ENCODE measurements around the gene GPC6.

The GPC6 gene

DNA sequence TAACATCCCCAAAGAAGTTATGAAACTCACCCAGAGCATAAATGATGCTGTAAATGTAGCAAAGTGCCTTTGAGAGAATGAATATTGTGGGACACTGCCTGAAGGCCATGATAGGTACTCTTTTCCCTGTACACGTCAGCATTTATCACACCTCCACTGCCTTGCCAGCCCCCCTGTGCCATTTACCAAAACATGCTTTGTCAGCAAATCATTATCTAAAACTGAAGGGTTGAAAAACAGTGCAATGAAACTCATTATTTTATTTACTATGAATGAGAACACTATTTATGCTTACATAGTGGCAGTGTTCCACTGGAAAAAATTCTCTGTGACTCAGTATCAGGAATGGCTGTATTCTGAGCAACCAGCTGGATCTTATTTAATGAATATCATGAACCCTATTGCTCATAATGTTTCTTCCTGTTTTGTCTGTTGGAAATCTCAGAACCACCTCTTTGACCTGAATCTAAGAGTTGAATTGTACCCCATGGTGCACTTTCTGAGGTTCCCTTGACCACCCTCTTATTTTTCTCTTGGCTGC lies 688.7 kb downstream of the GPC6 start:
- no peak overlapping the region for H3K4me3 ChIP-seq (ENCODE audit: low read length)
- H3K79me1 ChIP-seq (ENCODE audit: low read length): no peaks in the 10 kb centered on the region
- H3K4me2 ChIP-seq (ENCODE audit: low read length): no peak overlapping the region
- no peak overlapping the region for H4K8ac ChIP-seq (ENCODE audit: low read depth, low read length)
- H2BK5ac ChIP-seq (ENCODE audit: low read length): no peak overlapping the region
- H3K56ac ChIP-seq (ENCODE audit: low read length): no peak overlapping the region
- H3K4me1 ChIP-seq (ENCODE audit: control insufficient read depth, low read depth, low read length): no peaks in the 10 kb centered on the region
- H3K27ac ChIP-seq (ENCODE audit: low read depth, low read length): no peak overlapping the region
- H3K23ac ChIP-seq (ENCODE audit: low read length): no peak overlapping the region
- no peak overlapping the region for H2BK120ac ChIP-seq (ENCODE audit: low read depth, low read length)
- H3K4ac ChIP-seq (ENCODE audit: low read depth, low read length): no peak overlapping the region
- no peaks in the 10 kb centered on the region for H3K79me2 ChIP-seq (ENCODE audit: control insufficient read depth, insufficient read depth, low read length)
- H2AK5ac ChIP-seq (ENCODE audit: low read length): no peak overlapping the region
- DNase-seq: no peak
- no CpG with 5 or more reads among the region's 1 CpG for WGBS (ENCODE audit: extremely low coverage, insufficient coverage, low lambda C conversion rate)
- H2BK15ac ChIP-seq (replicated peaks; ENCODE audit: low read depth): no peak overlapping the region
- H4K5ac ChIP-seq (ENCODE audit: low read length): no peak overlapping the region
- no peak overlapping the region for H3K9ac ChIP-seq (ENCODE audit: low read length)
- no peaks in the 10 kb centered on the region for H3K27me3 ChIP-seq (ENCODE audit: insufficient read depth, low read length, poor library complexity)
- H3K18ac ChIP-seq (ENCODE audit: low read length): no peak overlapping the region
- H3K36me3 ChIP-seq (ENCODE audit: control insufficient read depth, insufficient read depth, low read length): no peaks in the 10 kb centered on the region

DNA sequence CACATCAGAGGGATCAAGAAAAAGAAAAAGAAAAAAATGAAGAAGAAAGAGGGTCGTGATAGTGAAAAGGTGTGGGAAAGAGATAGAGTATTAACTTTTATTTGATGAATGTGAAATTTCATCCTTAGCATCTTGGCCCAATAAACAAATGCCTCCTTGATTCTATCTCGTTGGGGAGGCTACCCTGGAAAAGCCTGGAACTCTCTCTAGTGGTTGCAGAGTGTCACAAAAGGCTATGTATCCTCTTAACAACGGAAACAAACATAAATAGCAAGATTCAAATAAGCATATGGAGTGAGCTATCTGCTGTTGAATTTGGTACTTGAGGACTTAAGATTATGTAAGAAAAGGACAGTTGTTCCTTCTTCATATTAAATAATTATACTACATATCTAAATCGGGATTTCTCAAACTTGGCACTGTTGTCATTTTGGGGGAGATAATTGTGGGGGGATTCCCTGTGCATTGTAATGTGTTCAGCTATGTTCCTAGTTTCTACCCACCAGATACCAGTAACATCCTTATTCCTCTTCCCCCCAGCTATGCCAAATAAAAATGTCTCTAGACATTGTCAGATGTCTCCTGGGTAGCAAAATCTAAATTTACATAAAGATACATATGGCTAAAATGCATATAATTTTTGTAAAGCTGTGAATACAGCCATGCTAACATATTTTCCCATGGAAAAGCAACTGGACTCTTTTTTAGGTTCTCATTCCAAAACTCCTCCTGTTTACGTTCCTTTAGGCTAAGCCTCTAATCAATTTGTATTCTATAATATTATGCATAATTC lies 695.7 kb downstream of the GPC6 start:
- H2BK120ac ChIP-seq (ENCODE audit: low read depth, low read length): no peak overlapping the region
- no peak overlapping the region for H3K4me2 ChIP-seq (ENCODE audit: low read length)
- no peak overlapping the region for H3K56ac ChIP-seq (ENCODE audit: low read length)
- H3K27me3 ChIP-seq (ENCODE audit: insufficient read depth, low read length, poor library complexity): no peaks in the 10 kb centered on the region
- no peak overlapping the region for H2BK5ac ChIP-seq (ENCODE audit: low read length)
- 100% methylated on average over 1 of the region's 5 CpGs for WGBS (ENCODE audit: extremely low coverage, insufficient coverage, low lambda C conversion rate)
- H4K8ac ChIP-seq (ENCODE audit: low read depth, low read length): no peak overlapping the region
- H3K23ac ChIP-seq (ENCODE audit: low read length): no peak overlapping the region
- H3K4ac ChIP-seq (ENCODE audit: low read depth, low read length): no peak overlapping the region
- no peak overlapping the region for H3K9ac ChIP-seq (ENCODE audit: low read length)
- no peaks in the 10 kb centered on the region for H3K4me1 ChIP-seq (ENCODE audit: control insufficient read depth, low read depth, low read length)
- H3K4me3 ChIP-seq (ENCODE audit: low read length): no peak overlapping the region
- H3K36me3 ChIP-seq (ENCODE audit: control insufficient read depth, insufficient read depth, low read length): no peaks in the 10 kb centered on the region
- no peak overlapping the region for H2BK15ac ChIP-seq (replicated peaks; ENCODE audit: low read depth)
- H4K5ac ChIP-seq (ENCODE audit: low read length): no peak overlapping the region
- no peak overlapping the region for H3K27ac ChIP-seq (ENCODE audit: low read depth, low read length)
- H3K79me2 ChIP-seq (ENCODE audit: control insufficient read depth, insufficient read depth, low read length): no peaks in the 10 kb centered on the region
- DNase-seq: peak; percentile 8
- H2AK5ac ChIP-seq (ENCODE audit: low read length): no peak overlapping the region
- no peaks in the 10 kb centered on the region for H3K79me1 ChIP-seq (ENCODE audit: low read length)
- no peak overlapping the region for H3K18ac ChIP-seq (ENCODE audit: low read length)

DNA sequence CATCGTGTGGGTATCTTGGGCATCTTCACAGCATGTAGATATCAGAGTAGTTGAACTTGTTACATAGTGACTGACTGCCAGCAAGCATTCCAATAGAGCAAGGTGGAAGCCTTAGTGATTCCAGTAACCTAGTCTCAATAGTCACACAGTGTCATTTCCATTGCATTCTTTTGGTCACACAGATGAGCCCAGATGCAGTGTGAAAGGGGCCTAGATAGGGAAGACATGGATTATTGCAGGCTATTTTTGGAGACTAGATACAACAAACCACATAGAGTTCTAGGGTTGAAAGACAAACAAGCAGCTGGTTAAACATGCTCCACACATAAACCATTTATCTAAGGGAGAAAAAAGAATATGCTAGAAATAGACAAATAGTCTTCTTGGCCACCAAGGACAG lies 699.4 kb downstream of the GPC6 start:
- Histone ChIP-seq H4K8ac (ENCODE audit: low read depth, low read length) (no peak overlapping the region), H2BK5ac (ENCODE audit: low read length) (no peak overlapping the region), H3K27ac (ENCODE audit: low read depth, low read length) (no peak overlapping the region), H3K9ac (ENCODE audit: low read length) (no peak overlapping the region), H3K18ac (ENCODE audit: low read length) (no peak overlapping the region), H4K5ac (ENCODE audit: low read length) (no peak overlapping the region), H3K4me2 (ENCODE audit: low read length) (no peak overlapping the region), H3K4me1 (ENCODE audit: control insufficient read depth, low read depth, low read length) (no peaks in the 10 kb centered on the region), H3K79me2 (ENCODE audit: control insufficient read depth, insufficient read depth, low read length) (no peaks in the 10 kb centered on the region), H3K27me3 (ENCODE audit: insufficient read depth, low read length, poor library complexity) (no peaks in the 10 kb centered on the region), H3K4ac (ENCODE audit: low read depth, low read length) (no peak overlapping the region), H3K79me1 (ENCODE audit: low read length) (no peaks in the 10 kb centered on the region), H3K4me3 (ENCODE audit: low read length) (no peak overlapping the region), H2BK15ac (replicated peaks; ENCODE audit: low read depth) (no peak overlapping the region), H2BK120ac (ENCODE audit: low read depth, low read length) (no peak overlapping the region), H3K23ac (ENCODE audit: low read length) (no peak overlapping the region), H3K36me3 (ENCODE audit: control insufficient read depth, insufficient read depth, low read length) (no peaks in the 10 kb centered on the region), H3K56ac (ENCODE audit: low read length) (no peak overlapping the region), H2AK5ac (ENCODE audit: low read length) (no peak overlapping the region)
- DNase-seq: peak; percentile 21
- WGBS (ENCODE audit: extremely low coverage, insufficient coverage, low lambda C conversion rate): no CpG with 5 or more reads among the region's 1 CpG

DNA sequence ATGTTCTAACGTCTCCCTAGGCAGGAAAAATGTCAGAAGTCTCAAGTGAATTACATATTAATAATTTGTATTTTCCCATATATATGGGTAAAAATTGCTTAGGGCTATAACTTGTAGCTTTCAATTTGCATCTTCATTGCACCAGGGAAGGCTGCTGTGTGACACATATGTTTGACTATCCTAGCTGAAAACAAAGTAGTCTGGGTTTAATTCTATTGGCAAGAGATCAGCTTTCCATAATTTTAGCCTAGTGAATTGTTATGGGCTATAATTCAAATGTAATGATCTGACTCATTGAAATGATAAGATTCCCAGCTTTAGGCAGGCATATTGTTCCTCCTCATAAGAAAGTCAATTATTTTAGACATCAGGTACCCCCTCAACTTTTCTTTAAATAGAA lies 699.8 kb downstream of the GPC6 start:
- no peaks in the 10 kb centered on the region for H3K79me2 ChIP-seq (ENCODE audit: control insufficient read depth, insufficient read depth, low read length)
- H3K4ac ChIP-seq (ENCODE audit: low read depth, low read length): no peak overlapping the region
- no peaks in the 10 kb centered on the region for H3K4me1 ChIP-seq (ENCODE audit: control insufficient read depth, low read depth, low read length)
- no peaks in the 10 kb centered on the region for H3K27me3 ChIP-seq (ENCODE audit: insufficient read depth, low read length, poor library complexity)
- no peak overlapping the region for H3K4me3 ChIP-seq (ENCODE audit: low read length)
- H2BK15ac ChIP-seq (replicated peaks; ENCODE audit: low read depth): no peak overlapping the region
- no CpG with 5 or more reads among the region's 1 CpG for WGBS (ENCODE audit: extremely low coverage, insufficient coverage, low lambda C conversion rate)
- H3K9ac ChIP-seq (ENCODE audit: low read length): no peak overlapping the region
- H2BK5ac ChIP-seq (ENCODE audit: low read length): no peak overlapping the region
- H4K5ac ChIP-seq (ENCODE audit: low read length): no peak overlapping the region
- no peak overlapping the region for H2BK120ac ChIP-seq (ENCODE audit: low read depth, low read length)
- H3K79me1 ChIP-seq (ENCODE audit: low read length): no peaks in the 10 kb centered on the region
- H3K27ac ChIP-seq (ENCODE audit: low read depth, low read length): no peak overlapping the region
- no peak overlapping the region for H2AK5ac ChIP-seq (ENCODE audit: low read length)
- H4K8ac ChIP-seq (ENCODE audit: low read depth, low read length): no peak overlapping the region
- H3K4me2 ChIP-seq (ENCODE audit: low read length): no peak overlapping the region
- H3K23ac ChIP-seq (ENCODE audit: low read length): no peak overlapping the region
- H3K56ac ChIP-seq (ENCODE audit: low read length): no peak overlapping the region
- DNase-seq: no peak
- H3K18ac ChIP-seq (ENCODE audit: low read length): no peak overlapping the region
- no peaks in the 10 kb centered on the region for H3K36me3 ChIP-seq (ENCODE audit: control insufficient read depth, insufficient read depth, low read length)

DNA sequence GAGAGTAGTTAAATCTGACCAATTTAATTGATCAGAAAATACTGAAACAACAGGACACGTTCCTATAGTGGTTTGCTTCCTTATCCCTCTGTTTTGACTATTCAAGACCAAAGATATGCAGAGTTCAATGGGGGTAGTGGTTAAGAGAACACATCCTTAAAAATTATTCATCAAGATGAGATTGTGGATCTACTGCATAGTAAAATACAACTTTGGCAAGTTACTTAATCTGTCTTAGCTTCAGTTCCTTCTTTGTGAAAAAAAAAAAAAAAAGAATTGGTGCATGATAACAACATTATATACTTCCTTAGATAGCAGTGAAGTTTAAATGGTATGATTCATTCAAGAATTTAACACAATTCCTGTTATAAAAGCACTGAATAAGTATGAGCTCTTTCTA lies 700.8 kb downstream of the GPC6 start:
- Histone ChIP-seq H3K27me3 (ENCODE audit: insufficient read depth, low read length, poor library complexity) (no peaks in the 10 kb centered on the region), H2BK5ac (ENCODE audit: low read length) (no peak overlapping the region), H2BK15ac (replicated peaks; ENCODE audit: low read depth) (no peak overlapping the region), H2BK120ac (ENCODE audit: low read depth, low read length) (no peak overlapping the region), H3K56ac (ENCODE audit: low read length) (no peak overlapping the region), H3K23ac (ENCODE audit: low read length) (no peak overlapping the region), H4K8ac (ENCODE audit: low read depth, low read length) (no peak overlapping the region), H3K79me1 (ENCODE audit: low read length) (no peaks in the 10 kb centered on the region), H3K4me1 (ENCODE audit: control insufficient read depth, low read depth, low read length) (no peaks in the 10 kb centered on the region), H3K36me3 (ENCODE audit: control insufficient read depth, insufficient read depth, low read length) (no peaks in the 10 kb centered on the region), H2AK5ac (ENCODE audit: low read length) (no peak overlapping the region), H3K9ac (ENCODE audit: low read length) (no peak overlapping the region), H3K18ac (ENCODE audit: low read length) (no peak overlapping the region), H4K5ac (ENCODE audit: low read length) (no peak overlapping the region), H3K27ac (ENCODE audit: low read depth, low read length) (no peak overlapping the region), H3K4ac (ENCODE audit: low read depth, low read length) (no peak overlapping the region), H3K79me2 (ENCODE audit: control insufficient read depth, insufficient read depth, low read length) (no peaks in the 10 kb centered on the region), H3K4me2 (ENCODE audit: low read length) (no peak overlapping the region), H3K4me3 (ENCODE audit: low read length) (no peak overlapping the region)
- no peak for DNase-seq
- no CpG with 5 or more reads among the region's 1 CpG for WGBS (ENCODE audit: extremely low coverage, insufficient coverage, low lambda C conversion rate)

DNA sequence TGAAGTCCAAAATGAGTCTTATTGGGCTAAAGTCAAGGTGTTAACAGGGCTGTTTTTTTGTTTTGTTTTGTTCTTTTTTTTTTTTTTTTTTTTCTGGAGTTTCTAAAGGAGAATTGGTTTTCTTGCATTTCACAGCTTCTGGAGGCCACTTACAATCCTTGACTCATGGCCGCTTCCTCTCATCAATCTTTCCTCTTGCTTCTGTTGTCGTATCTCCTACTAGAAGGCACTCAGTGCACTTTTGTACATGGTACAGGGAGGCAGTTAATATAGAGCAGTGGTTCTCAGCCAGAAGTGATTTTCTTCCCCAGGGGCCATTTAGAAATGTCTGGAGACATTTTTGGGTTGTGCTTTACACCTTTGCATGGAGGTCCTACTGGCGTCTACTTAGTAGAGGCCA lies 706.3 kb downstream of the GPC6 start:
- Histone ChIP-seq H3K27ac (ENCODE audit: low read depth, low read length) (no peak overlapping the region), H3K79me1 (ENCODE audit: low read length) (no peaks in the 10 kb centered on the region), H3K79me2 (ENCODE audit: control insufficient read depth, insufficient read depth, low read length) (no peaks in the 10 kb centered on the region), H4K8ac (ENCODE audit: low read depth, low read length) (no peak overlapping the region), H3K23ac (ENCODE audit: low read length) (no peak overlapping the region), H3K4me3 (ENCODE audit: low read length) (no peak overlapping the region), H3K4ac (ENCODE audit: low read depth, low read length) (no peak overlapping the region), H3K18ac (ENCODE audit: low read length) (peak overlapping the region; percentile 39), H3K9ac (ENCODE audit: low read length) (no peak overlapping the region), H3K56ac (ENCODE audit: low read length) (no peak overlapping the region), H4K5ac (ENCODE audit: low read length) (no peak overlapping the region), H3K4me1 (ENCODE audit: control insufficient read depth, low read depth, low read length) (no peaks in the 10 kb centered on the region), H2BK120ac (ENCODE audit: low read depth, low read length) (no peak overlapping the region), H3K4me2 (ENCODE audit: low read length) (no peak overlapping the region), H2BK5ac (ENCODE audit: low read length) (no peak overlapping the region), H2BK15ac (replicated peaks; ENCODE audit: low read depth) (no peak overlapping the region), H3K27me3 (ENCODE audit: insufficient read depth, low read length, poor library complexity) (no peaks in the 10 kb centered on the region), H2AK5ac (ENCODE audit: low read length) (no peak overlapping the region), H3K36me3 (ENCODE audit: control insufficient read depth, insufficient read depth, low read length) (no peaks in the 10 kb centered on the region)
- no peak for DNase-seq
- no CpG with 5 or more reads among the region's 3 CpGs for WGBS (ENCODE audit: extremely low coverage, insufficient coverage, low lambda C conversion rate)

All from mesendoderm (in vitro differentiated cells).